Sigmoid colon (tissue), 4 donors: ENCODE measurements around the gene ESRRB.
A peak's percentile ranks its signal among the peaks of the same experiment; 100 is the strongest.

Source experiments
- EP300 ChIP-seq, 4 donors: sonication (generic); formaldehyde crosslinking; IDR thresholded peaks; one replicate each; pipeline ENCODE4 v1.6.1; 2017; ENCODE audit warnings: antibody characterized with exemption in 4 of 4
- TF ChIP-seq, protein P1 (sequence below), 4 experiments: fragments of 450-650 bp in 3 of 4; fragments of 200-600 bp in 1 of 4; IDR thresholded peaks; one replicate each; pipeline ENCODE4 v1.5.1; 2016 to 2019; ENCODE audit warnings: antibody characterized with exemption in 4 of 4, mild to moderate bottlenecking in 3 of 4, moderate library complexity in 2 of 4

DNA sequence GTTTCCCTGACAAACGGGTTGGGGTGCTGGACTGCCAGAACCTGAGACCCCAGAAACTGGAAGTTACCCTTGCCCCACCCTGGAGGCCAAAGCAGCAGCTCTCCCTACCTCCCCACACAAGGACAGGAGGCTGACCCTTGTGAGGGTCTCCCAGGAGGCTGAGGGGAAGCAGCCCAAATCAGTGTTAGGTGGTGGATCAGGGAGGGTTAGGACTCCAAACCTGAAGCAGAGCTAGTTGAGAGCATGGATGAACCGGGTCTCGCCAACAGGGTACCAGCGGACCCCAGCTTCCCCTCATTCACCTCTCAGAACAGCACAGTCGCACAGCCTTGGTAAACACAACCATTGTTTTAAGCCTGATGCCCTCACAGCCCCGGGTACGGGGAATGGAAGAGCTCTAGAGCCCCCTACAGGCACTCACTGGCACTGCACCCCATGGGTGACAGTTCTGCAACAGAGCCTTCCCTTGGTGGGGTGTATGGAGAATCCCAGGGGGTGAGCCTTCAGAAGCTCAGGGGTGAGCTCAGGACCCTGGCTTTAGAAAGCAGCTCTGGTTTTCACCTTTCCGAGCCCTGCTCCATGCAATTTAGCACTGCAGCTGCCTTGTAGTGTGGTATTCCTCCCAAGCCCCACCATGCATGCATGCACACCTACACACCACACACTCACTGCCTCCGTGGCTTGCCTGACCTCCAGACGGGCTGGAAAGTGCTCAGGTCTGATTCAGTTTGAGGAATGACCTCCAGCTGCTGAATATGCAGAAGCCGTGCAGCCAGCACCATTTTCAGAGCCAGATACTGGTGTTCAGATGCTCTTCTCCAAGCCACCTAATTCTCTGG, 11.2 kb downstream of the ESRRB start:
- no peak for TF ChIP-seq EP300 (IDR thresholded peaks at IDR 0.05)
- TF ChIP-seq, protein P1, sequence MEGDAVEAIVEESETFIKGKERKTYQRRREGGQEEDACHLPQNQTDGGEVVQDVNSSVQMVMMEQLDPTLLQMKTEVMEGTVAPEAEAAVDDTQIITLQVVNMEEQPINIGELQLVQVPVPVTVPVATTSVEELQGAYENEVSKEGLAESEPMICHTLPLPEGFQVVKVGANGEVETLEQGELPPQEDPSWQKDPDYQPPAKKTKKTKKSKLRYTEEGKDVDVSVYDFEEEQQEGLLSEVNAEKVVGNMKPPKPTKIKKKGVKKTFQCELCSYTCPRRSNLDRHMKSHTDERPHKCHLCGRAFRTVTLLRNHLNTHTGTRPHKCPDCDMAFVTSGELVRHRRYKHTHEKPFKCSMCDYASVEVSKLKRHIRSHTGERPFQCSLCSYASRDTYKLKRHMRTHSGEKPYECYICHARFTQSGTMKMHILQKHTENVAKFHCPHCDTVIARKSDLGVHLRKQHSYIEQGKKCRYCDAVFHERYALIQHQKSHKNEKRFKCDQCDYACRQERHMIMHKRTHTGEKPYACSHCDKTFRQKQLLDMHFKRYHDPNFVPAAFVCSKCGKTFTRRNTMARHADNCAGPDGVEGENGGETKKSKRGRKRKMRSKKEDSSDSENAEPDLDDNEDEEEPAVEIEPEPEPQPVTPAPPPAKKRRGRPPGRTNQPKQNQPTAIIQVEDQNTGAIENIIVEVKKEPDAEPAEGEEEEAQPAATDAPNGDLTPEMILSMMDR (IDR thresholded peaks at IDR 0.05) = peak; percentile 57 to 90 (median 72)
